ENCODE results near the gene CCDC192.

DNA sequence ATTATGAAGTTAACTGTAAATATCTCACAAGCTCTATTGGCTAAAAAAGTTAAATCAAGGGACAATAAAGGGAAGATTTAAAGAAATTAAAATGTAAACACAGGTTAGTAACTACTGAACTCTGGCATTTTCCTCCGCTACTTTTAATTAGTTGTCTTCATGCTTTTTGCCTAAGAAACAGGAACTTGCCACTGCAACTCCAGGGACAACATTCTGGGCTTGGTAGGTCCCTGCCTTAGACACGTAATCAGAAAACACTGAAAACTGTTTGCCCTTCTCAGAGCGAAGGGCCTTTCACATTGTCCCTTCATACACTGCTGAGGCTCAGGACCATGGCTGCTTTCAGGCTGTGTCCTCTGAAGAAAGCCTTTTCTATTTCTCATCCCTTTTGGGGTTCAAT, 118.7 kb downstream of the CCDC192 start:
- TF ChIP-seq, protein P1, sequence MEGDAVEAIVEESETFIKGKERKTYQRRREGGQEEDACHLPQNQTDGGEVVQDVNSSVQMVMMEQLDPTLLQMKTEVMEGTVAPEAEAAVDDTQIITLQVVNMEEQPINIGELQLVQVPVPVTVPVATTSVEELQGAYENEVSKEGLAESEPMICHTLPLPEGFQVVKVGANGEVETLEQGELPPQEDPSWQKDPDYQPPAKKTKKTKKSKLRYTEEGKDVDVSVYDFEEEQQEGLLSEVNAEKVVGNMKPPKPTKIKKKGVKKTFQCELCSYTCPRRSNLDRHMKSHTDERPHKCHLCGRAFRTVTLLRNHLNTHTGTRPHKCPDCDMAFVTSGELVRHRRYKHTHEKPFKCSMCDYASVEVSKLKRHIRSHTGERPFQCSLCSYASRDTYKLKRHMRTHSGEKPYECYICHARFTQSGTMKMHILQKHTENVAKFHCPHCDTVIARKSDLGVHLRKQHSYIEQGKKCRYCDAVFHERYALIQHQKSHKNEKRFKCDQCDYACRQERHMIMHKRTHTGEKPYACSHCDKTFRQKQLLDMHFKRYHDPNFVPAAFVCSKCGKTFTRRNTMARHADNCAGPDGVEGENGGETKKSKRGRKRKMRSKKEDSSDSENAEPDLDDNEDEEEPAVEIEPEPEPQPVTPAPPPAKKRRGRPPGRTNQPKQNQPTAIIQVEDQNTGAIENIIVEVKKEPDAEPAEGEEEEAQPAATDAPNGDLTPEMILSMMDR (IDR thresholded peaks at IDR 0.05), result no peak
- no peak for TF ChIP-seq POLR2A (IDR thresholded peaks at IDR 0.05)
- no peak for TF ChIP-seq POLR2AphosphoS5 (IDR thresholded peaks at IDR 0.05)
- no peak for TF ChIP-seq EP300 (IDR thresholded peaks at IDR 0.05)

Data from suprapubic skin (tissue), 4 donors.